GM12878 (cell line): Measurements from ENCODE around the gene PCSK6.

ENCODE experiments used
- ASH2L ChIP-seq: fragments of 300-600, 200-600 bp; sonication (generic); IDR thresholded peaks from 2 replicates; pipeline ENCODE4 v1.6.1; 2017; ENCODE audit warnings: low read depth, mild to moderate bottlenecking, borderline replicate concordance
- CHD4 ChIP-seq: fragments of 200-600 bp; sonication (generic); IDR thresholded peaks from 2 replicates; pipeline ENCODE4 v1.6.1; 2016; ENCODE audit warnings: mild to moderate bottlenecking
- EP300 ChIP-seq, 2 experiments: fragments of 150-350 bp in 1 of 2; IDR thresholded peaks; 2 replicates each; pipeline ENCODE4 v1.6.1; 2011 to 2012; ENCODE audit warnings: low read depth in 2 of 2, low read length in 2 of 2, borderline replicate concordance in 1 of 2, improper control_type of control experiment in 1 of 2, inconsistent platforms in 1 of 2; ENCODE audit not compliant: control insufficient read depth in 1 of 2
- HDAC6 ChIP-seq: fragments of 200-600 bp; sonication (generic); IDR thresholded peaks from one replicate; pipeline ENCODE4 v1.8.0; 2017; ENCODE audit warnings: antibody characterized with exemption; ENCODE audit not compliant: unreplicated experiment
- JUNB ChIP-seq: IDR thresholded peaks from 2 replicates; pipeline ENCODE4 v1.6.1; 2016; ENCODE audit warnings: antibody characterized with exemption, mild to moderate bottlenecking
- MYC ChIP-seq: IDR thresholded peaks from 2 replicates; pipeline ENCODE4 v1.6.1; 2011; ENCODE audit warnings: mild to moderate bottlenecking, low read length, moderate library complexity, inconsistent platforms; ENCODE audit not compliant: insufficient read depth, insufficient replicate concordance, insufficient read length, severe bottlenecking
- NR2C2 ChIP-seq: IDR thresholded peaks from 2 replicates; pipeline ENCODE4 v1.6.1; 2011; ENCODE audit warnings: borderline replicate concordance, low read depth; ENCODE audit not compliant: control insufficient read depth, insufficient read length
- RCOR1 ChIP-seq: conservative IDR thresholded peaks from 2 replicates; pipeline ENCODE4 v1.6.1; 2012; ENCODE audit warnings: low read depth, low read length, improper control_type of control experiment
- SP1 ChIP-seq: IDR thresholded peaks from one replicate; pipeline ENCODE4 v1.6.1; 2011; ENCODE audit warnings: low read depth, low read length
- YY1 ChIP-seq: IDR thresholded peaks from 2 replicates; pipeline ENCODE4 v1.6.1; 2011; ENCODE audit warnings: low read depth, mild to moderate bottlenecking, low read length
- TF ChIP-seq, protein P1 (sequence below), 3 experiments: IDR thresholded peaks in 2 of 3; conservative IDR thresholded peaks in 1 of 3; 2 replicates each; pipeline ENCODE4 v1.5.1; 2011; ENCODE audit warnings: low read depth in 3 of 3, low read length in 3 of 3, mild to moderate bottlenecking in 3 of 3, control low read depth in 2 of 3, moderate library complexity in 2 of 3, inconsistent platforms in 1 of 3, mixed read lengths in 1 of 3; ENCODE audit not compliant: control insufficient read depth in 2 of 3, insufficient read depth in 1 of 3; ENCODE audit errors: extremely low read depth in 1 of 3

DNA sequence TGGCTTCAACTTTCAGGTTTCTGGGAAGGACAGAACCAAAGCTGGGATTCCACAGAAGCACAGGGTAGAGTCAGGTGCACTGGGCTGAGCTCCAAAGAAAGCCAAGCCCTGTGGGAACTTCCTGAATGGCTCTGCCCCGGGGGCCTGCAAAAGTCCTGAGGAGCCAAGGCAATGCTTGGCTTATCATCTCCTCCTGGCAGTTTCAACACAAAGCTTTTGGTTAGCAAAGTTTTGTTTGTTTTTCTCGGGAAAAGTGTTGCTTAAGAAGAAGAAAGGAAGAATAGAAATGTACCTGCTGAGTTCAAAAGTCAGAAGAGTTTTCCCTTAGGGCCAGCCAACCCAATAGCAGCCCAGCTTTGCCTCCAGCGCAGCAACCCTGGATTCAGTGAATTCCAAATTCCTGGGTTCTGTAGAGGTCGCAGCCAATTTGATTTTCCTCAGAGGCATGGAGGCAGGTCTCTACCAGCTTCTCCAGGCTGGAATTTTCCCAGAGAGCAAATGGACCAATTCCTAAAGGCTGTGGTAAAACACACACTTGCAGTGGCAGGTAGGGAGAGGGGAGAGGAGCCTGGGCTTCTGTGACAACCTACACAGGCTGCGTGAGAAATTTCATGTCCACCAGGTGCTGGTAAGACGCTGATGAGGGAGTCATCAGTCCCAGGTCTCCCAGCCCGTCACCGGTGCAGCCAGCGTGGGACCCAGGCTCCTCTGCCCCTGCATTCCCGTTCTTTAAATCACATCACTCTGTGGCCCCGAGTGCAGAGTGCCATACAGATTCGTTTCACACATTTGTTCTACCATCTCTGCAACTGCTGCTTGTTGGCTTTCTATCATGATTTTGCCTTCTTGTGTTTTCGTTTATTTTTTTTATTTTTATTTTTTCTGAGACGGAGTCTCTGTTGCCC lies 140.2 kb downstream of the PCSK6 start:
- TF ChIP-seq, protein P1, sequence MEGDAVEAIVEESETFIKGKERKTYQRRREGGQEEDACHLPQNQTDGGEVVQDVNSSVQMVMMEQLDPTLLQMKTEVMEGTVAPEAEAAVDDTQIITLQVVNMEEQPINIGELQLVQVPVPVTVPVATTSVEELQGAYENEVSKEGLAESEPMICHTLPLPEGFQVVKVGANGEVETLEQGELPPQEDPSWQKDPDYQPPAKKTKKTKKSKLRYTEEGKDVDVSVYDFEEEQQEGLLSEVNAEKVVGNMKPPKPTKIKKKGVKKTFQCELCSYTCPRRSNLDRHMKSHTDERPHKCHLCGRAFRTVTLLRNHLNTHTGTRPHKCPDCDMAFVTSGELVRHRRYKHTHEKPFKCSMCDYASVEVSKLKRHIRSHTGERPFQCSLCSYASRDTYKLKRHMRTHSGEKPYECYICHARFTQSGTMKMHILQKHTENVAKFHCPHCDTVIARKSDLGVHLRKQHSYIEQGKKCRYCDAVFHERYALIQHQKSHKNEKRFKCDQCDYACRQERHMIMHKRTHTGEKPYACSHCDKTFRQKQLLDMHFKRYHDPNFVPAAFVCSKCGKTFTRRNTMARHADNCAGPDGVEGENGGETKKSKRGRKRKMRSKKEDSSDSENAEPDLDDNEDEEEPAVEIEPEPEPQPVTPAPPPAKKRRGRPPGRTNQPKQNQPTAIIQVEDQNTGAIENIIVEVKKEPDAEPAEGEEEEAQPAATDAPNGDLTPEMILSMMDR (IDR thresholded peaks at IDR 0.05 in 2 of 3, conservative IDR thresholded peaks at IDR 0.05 in 1 of 3; ENCODE audit: control insufficient read depth in 2 of 3, extremely low read depth in 1 of 3, insufficient read depth in 1 of 3, low read depth in 3 of 3, low read length in 3 of 3) = no peak
- no peak for TF ChIP-seq RCOR1
- no peak for TF ChIP-seq YY1
- TF ChIP-seq JUNB = no peak
- no peak for TF ChIP-seq ASH2L
- TF ChIP-seq MYC = no peak
- no peak for TF ChIP-seq SP1
- TF ChIP-seq NR2C2 = no peak
- no peak for TF ChIP-seq EP300 (IDR thresholded peaks at IDR 0.05; ENCODE audit: borderline replicate concordance in 1 of 2, control insufficient read depth in 1 of 2, low read depth in 2 of 2, low read length in 2 of 2)
- TF ChIP-seq CHD4 = no peak
- TF ChIP-seq HDAC6 = no peak
